ENCODE measurements around the gene TNFRSF21.

DNA sequence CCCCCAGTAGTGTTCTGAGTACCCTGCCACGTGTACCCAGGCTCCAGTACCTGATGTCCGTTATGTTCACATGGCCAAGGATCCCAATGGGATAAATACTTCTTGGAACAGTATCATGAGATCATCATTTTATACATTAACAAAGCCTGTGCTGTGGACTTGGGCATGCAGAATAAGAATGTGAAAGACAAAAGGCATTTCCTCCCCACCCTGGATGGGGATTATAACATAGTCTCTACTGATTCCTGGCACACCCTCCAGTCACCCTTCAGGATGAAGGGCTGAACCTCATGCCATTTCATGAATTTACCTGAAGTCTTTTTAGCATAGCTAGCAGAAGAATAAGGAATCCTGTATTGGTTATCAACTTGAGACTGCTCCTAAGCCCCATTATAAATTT, 2.8 kb downstream of the TNFRSF21 start:
- TF ChIP-seq, protein P1, sequence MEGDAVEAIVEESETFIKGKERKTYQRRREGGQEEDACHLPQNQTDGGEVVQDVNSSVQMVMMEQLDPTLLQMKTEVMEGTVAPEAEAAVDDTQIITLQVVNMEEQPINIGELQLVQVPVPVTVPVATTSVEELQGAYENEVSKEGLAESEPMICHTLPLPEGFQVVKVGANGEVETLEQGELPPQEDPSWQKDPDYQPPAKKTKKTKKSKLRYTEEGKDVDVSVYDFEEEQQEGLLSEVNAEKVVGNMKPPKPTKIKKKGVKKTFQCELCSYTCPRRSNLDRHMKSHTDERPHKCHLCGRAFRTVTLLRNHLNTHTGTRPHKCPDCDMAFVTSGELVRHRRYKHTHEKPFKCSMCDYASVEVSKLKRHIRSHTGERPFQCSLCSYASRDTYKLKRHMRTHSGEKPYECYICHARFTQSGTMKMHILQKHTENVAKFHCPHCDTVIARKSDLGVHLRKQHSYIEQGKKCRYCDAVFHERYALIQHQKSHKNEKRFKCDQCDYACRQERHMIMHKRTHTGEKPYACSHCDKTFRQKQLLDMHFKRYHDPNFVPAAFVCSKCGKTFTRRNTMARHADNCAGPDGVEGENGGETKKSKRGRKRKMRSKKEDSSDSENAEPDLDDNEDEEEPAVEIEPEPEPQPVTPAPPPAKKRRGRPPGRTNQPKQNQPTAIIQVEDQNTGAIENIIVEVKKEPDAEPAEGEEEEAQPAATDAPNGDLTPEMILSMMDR (optimal IDR thresholded peaks at IDR 0.05 in 1 of 3, IDR thresholded peaks at IDR 0.05 in 1 of 3, conservative IDR thresholded peaks at IDR 0.05 in 1 of 3; ENCODE audit: extremely low read depth in 1 of 3, insufficient read depth in 2 of 3, low read length in 3 of 3): no peak
- no peak for TF ChIP-seq EZH2 (IDR thresholded peaks at IDR 0.05; ENCODE audit: low read length)
